RCC 7860 (cell line): ENCODE results near the gene PAX2.

Source experiments
- DNase-seq: peaks from one replicate; pipeline ENCODE4 v3.0.0-alpha.2; 2015; ENCODE audit warnings: low spot score
- FAIRE-seq: peaks from 2 replicates; lab custom pipeline; 2012; peaks lifted over from hg19 to GRCh38; lab: Jason Lieb, UNC

Gene PAX2

GRCh38 chr10:100829933-100830727, 84.7 kb downstream of the PAX2 start:
- no peak for DNase-seq
- FAIRE-seq, result no peak

DNA sequence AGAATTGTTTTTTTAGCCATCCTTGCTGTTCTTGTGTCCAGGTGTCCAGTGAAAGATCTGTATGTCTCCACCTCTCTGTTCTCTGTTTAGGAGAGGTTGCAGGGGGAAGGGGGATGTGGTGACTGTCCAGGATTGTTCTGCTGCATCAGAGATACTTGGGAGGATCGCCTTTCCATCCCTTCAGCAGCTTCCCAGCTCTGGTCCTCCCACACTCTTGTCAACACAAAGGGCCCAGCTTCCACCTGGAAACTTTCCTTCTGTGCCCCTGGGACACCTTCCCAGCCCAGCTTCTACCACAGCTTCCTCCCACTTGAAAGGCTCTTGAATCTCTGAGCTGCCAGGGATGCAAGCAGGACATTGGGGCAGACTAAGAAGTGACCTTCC, 85.3 kb downstream of the PAX2 start:
- no peak for FAIRE-seq

GRCh38 chr10:100831742-100832141, 86.4 kb downstream of the PAX2 start:
- DNase-seq, result no peak
- no peak for FAIRE-seq

More for the DNA sequence above, 85.3 kb downstream of the PAX2 start:
- no peak for DNase-seq

- no peak for DNase-seq
- no peak for FAIRE-seq
These were observed 90.4 kb downstream of the PAX2 start for GRCh38 chr10:100835810-100836209.

DNA sequence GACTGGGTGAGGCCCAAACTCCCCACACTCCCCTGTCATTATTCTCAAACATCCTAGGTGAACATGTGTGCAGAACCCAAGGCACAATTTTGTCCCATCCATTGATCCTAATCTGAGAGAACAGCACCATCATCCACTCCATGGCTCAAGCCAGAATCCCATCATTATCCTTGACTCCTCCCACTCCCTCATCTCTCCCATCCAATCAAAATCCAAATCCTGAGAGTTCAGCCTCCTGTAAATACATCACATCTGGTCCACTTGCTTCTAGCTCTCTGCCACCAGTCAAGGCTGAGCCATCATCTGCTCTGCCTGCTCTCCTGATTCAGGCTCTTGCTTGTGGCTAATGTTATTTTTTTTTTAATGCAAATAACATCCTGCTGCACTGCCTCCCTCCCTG, 91.5 kb downstream of the PAX2 start:
- no peak for FAIRE-seq
- DNase-seq, result no peak

- DNase-seq, result no peak
- FAIRE-seq, result no peak
These were observed 91.9 kb downstream of the PAX2 start for GRCh38 chr10:100837300-100837699.

GRCh38 chr10:100838986-100839385, 93.6 kb downstream of the PAX2 start:
- FAIRE-seq (no peak), DNase-seq (no peak)

DNA sequence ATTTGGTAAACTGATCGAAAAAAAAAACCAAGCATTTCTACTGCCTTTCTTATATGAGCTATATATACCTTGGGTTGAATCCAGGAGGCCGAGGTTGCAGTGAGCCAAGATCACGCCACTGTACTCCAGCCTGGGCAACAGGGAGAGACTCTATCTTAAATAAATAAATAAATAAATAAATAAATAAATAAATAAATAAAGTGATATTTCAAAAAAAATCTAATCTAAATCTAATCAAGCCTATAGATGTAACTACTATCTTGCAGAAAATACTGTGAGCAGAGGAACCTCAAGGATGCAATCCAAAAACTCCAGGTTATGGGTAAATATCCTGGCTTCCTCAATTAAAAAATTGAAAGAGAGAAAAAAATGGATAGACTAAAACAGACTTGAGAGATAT, 96.1 kb downstream of the PAX2 start:
- DNase-seq, result no peak
- no peak for FAIRE-seq

GRCh38 chr10:100847440-100847839, 102.1 kb downstream of the PAX2 start:
- FAIRE-seq, result no peak
- DNase-seq, result peak; percentile 73

DNA sequence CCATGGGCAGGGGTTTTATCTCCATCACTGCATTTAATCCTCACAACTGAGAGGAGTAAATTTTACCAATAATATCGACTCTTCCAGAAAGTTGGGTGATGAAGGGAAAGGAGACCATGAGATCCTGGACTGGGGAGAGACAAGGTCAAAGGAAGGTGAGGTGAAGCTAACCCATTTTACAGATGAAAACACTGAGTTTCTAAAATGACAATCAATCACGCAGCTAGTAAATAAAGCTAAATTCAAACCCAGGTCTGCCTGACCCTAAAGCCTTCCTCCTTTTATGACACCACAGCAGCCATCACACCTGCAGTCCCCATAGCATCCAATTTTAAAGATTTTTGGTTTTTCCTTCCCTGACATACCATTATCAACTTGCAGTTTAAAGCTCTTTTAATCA, 103.4 kb downstream of the PAX2 start:
- no peak for DNase-seq
- no peak for FAIRE-seq

DNA sequence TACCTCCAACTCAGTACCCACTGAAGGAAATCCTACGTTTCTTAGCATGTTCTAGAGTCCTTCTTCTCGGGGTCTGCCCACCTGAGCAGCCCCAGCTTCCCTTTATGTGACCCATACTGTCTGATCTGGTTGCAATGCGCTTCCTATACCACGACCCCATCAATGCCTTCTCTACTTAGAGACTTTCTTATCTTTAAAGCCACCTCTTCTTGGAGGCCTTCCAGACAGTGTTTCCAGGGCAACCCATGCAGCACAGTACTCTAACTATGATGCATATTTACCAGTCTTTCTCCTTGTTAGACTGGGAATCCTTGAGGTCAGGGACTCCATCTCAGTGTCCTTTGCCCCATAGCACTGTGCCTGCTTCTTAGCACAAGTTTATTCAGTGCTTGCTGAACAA, 112.9 kb downstream of the PAX2 start:
- DNase-seq (no peak), FAIRE-seq (no peak)

GRCh38 chr10:100858747-100859483, 113.5 kb downstream of the PAX2 start:
- DNase-seq, result no peak
- no peak for FAIRE-seq

DNA sequence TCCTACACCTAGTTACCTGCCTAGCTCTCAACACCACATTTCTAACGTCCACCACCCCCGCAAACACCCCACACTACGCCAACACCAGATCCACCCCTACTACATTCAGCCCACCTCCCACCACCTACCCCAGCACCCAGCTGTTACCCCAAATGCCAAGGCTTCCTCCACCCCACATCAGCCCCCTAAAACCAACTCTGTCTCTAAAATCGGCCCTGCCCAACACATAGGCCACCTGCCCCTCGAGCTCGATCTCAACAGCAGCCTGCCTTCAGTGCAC, 114.0 kb downstream of the PAX2 start:
- no peak for FAIRE-seq

GRCh38 chr10:100863433-100863832, 118.1 kb downstream of the PAX2 start:
- DNase-seq, result no peak
- FAIRE-seq, result no peak

More for the DNA sequence above, 114.0 kb downstream of the PAX2 start:
- DNase-seq, result no peak

DNA sequence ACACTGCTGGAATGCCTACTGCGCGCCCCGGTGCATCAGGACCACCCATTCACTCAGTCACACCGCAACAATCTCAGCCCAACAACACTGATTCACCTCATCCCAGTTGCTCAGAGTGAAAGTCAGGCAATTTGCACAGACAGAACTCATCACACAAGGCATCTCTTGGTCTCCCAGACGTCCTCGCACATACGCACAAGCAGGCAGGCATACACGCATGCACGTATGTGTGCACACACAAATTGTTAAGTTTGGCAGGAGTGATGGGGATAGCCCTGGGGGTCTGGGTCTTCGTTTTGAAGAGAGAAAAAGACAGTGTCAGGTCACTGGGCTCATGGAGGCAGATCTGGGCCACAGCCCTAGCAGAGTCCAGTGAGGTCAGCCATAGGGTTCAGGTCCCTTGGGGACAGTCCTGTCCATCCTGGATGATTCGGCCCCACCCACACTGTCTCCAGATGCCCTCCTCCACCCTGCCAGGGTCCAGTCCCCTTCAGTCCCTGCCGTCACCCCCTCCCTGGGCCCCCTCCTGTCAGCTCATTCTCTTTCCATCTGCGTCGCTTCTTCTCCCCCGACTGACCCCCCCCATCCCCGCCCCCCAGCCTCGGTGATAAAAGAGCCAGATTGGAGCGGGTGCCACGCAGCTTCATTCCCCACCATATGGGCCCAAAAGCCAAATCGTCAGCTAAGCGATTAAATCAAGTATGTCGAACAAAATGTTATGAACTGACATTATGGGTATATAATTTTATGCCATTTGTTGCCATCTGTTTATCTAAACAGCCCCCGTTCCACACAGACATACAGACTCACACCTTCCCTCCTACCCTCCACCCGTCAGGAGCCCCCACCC, 118.9 kb downstream of the PAX2 start:
- DNase-seq, result no peak
- FAIRE-seq, result no peak

DNA sequence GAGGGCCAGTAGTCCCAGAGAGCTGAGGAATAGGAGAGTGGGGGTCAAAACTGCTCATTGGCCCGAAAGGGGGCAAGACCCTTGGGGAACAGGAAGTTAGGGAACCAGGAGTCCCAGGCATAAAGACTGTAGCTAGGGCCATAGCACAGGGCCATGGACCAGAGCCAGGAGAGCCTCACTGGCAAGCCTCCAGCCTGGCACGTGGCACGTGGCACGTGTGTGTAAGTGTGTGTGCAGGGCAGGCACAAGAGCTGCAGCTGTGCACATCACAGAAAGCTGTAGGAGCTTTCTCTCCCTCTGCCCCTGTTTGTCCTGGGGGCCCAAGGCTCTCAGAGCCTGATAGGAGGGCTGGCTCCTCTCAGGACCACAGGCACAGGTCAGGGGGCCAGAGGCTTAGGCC, 119.6 kb downstream of the PAX2 start:
- FAIRE-seq, result no peak
- DNase-seq, result no peak

- FAIRE-seq (no peak), DNase-seq (no peak)
These were observed 120.6 kb downstream of the PAX2 start for GRCh38 chr10:100866010-100866409.

GRCh38 chr10:100866575-100867098, 121.3 kb downstream of the PAX2 start:
- no peak for FAIRE-seq
- DNase-seq, result no peak

- DNase-seq (no peak), FAIRE-seq (no peak)
These were observed 122.0 kb downstream of the PAX2 start for GRCh38 chr10:100867261-100867963.

DNA sequence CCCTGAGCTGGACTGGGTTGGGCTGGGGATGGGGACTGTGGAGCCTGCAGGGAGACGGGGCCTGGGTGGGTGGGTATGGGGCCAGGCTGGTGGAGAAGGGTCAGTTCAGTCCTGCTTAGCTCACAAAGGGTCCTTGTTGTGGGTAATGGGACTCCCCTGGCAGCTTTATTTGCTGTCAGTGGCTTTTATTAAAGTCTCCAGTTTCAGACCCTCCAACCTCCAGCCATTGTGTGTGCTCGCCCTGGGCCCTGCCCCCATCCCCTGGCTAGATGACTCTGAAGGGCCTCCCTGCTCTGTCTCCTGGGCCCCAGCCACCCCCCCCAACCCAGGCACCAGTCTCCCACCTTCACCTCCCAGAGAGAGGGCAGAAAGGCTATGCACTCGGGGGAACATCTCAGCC, 123.0 kb downstream of the PAX2 start:
- no peak for DNase-seq
- FAIRE-seq, result no peak

GRCh38 chr10:100869399-100869798, 124.0 kb downstream of the PAX2 start:
- FAIRE-seq (no peak), DNase-seq (no peak)
